Thoracic aorta (tissue), 2 donors: ENCODE results near the gene DNAAF3. TPM values are rescaled to one million over a fixed set of nuclear protein-coding genes. Genes with fewer than 3 reads are reported as not detected.

Source experiments
- ATAC-seq: fragments of 150-250 bp; one replicate; pipeline ENCODE4 v1.8.0; 2017; ENCODE audit warnings: low read depth; ENCODE audit not compliant: insufficient number of reproducible peaks, low FRiP score
- DNase-seq: peaks from one replicate; pipeline ENCODE4 v3.0.0-alpha.2; 2020; ENCODE audit warnings: low spot score
- H3K27ac ChIP-seq, 2 donors: fragments of 200-600 bp; sonication (generic); 1 replicate in 1 of 2; 2 replicates in 1 of 2; pipeline ENCODE4 v1.5.1; 2016; ENCODE audit warnings: mild to moderate bottlenecking in 2 of 2, moderate library complexity in 2 of 2
- H3K27me3 ChIP-seq: fragments of 200-600 bp; sonication (generic); replicated peaks from 2 replicates; pipeline ENCODE4 v1.6.0; 2016; ENCODE audit warnings: mild to moderate bottlenecking; ENCODE audit not compliant: insufficient read depth
- H3K36me3 ChIP-seq: fragments of 200-600 bp; sonication (generic); one replicate; pipeline ENCODE4 v1.5.1; 2016
- H3K4me1 ChIP-seq, 2 donors: fragments of 200-600 bp; sonication (generic); 1 replicate in 1 of 2; 2 replicates in 1 of 2; pipeline versions ENCODE4 v1.5.1 to v1.6.0; 2016; ENCODE audit warnings: low read depth in 2 of 2, mild to moderate bottlenecking in 1 of 2; ENCODE audit not compliant: control insufficient read depth in 1 of 2
- H3K4me3 ChIP-seq: fragments of 200-600 bp; sonication (generic); 2 replicates; pipeline ENCODE4 v1.5.1; 2016; ENCODE audit warnings: mild to moderate bottlenecking
- H3K9me3 ChIP-seq: fragments of 200-600 bp; sonication (generic); 2 replicates; pipeline ENCODE4 v1.5.1; 2016
- total RNA-seq, 2 donors: library from RNA; depleted of rRNA; stranded (reverse); fragments of >200 nt; gene quantifications; one replicate each; pipeline versions ENCODE4 v1.1.0 to v1.2.3, GENCODE V29; 2016
- TF ChIP-seq, protein P1 (sequence below): fragments of 200-600 bp; sonication (generic); IDR thresholded peaks from one replicate; pipeline ENCODE4 v1.5.1; 2019; ENCODE audit warnings: antibody characterized with exemption

DNAAF3 gene
- total RNA-seq, 2 donors from 2014 or later = not detected

DNA sequence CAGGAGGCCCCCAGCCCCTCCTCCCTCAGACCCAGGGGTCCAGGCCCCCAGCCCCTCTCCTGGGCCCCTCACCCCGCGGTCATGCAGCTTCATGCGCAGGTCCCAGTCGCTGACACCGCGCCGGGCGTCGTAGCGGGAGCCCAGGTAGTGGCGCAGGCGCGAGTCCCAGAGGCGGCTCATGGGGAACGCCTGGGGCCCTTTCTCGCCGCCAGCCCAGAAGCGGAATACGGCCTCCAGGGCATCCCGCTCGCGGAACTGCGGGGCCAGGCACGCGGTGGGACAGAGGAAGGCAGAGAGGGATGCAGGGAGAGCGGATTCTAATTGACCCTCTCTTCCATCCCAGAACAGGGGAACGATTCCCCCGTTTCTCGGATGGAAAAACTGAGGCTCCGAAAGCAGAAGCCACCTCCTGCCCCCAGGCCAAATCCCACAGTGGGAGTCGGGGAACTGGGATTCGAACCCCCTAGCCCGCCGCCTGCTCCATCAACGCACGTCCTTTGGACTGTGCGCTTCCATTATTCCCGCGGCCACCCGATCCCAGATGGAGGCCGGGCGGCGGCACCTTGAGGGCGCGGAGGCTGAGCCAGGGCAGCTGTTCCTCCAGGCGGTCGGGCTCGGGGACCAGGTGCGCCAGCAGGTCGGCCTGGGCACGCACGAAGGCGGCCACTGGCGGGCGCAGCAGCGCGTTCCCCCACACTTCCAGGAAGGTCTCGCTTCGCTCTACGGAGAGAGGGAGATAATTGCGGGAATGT lies 4.7 kb downstream of the DNAAF3 start:
- ATAC-seq = no peak
- peaks cover 20% of the 10 kb centered on the region for H3K27me3 ChIP-seq

DNA sequence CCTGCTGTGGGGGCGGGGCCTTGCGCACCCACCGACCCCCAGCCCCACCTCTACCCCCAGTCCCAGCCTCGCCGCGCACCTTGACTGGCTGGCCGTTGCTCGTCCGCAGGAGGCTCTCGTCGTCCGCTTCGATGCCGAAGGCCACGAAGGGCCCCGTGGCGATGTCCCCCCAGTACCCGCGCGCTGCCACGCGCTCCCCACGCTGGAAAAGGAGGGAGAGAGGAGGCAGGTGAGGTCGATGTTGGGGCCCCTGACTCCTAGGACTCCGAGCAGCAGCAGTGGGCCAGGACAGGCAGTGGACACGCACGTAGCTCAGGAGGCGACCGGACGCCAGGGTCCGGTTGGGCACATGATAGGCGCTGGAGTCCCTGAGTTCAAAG lies 5.4 kb downstream of the DNAAF3 start:
- no peak for DNase-seq
- Histone ChIP-seq H3K27ac (no peak overlapping the region), H3K9me3 (no peaks in the 10 kb centered on the region), H3K27me3 (peaks cover 15% of the 10 kb centered on the region), H3K4me1 (peaks cover 0 to 5% of the 10 kb centered on the region in 2 donors), H3K36me3 (no peaks in the 10 kb centered on the region), H3K4me3 (no peak overlapping the region)
- TF ChIP-seq, protein P1, sequence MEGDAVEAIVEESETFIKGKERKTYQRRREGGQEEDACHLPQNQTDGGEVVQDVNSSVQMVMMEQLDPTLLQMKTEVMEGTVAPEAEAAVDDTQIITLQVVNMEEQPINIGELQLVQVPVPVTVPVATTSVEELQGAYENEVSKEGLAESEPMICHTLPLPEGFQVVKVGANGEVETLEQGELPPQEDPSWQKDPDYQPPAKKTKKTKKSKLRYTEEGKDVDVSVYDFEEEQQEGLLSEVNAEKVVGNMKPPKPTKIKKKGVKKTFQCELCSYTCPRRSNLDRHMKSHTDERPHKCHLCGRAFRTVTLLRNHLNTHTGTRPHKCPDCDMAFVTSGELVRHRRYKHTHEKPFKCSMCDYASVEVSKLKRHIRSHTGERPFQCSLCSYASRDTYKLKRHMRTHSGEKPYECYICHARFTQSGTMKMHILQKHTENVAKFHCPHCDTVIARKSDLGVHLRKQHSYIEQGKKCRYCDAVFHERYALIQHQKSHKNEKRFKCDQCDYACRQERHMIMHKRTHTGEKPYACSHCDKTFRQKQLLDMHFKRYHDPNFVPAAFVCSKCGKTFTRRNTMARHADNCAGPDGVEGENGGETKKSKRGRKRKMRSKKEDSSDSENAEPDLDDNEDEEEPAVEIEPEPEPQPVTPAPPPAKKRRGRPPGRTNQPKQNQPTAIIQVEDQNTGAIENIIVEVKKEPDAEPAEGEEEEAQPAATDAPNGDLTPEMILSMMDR = no peak
- ATAC-seq = no peak

More for the DNA sequence above, 4.7 kb downstream of the DNAAF3 start:
- Histone ChIP-seq H3K36me3 (no peaks in the 10 kb centered on the region), H3K4me3 (no peak overlapping the region), H3K27ac (no peak overlapping the region), H3K4me1 (peaks cover 3 to 6% of the 10 kb centered on the region in 2 donors), H3K9me3 (no peaks in the 10 kb centered on the region)
- DNase-seq = no peak
- TF ChIP-seq, protein P1 = no peak

DNA sequence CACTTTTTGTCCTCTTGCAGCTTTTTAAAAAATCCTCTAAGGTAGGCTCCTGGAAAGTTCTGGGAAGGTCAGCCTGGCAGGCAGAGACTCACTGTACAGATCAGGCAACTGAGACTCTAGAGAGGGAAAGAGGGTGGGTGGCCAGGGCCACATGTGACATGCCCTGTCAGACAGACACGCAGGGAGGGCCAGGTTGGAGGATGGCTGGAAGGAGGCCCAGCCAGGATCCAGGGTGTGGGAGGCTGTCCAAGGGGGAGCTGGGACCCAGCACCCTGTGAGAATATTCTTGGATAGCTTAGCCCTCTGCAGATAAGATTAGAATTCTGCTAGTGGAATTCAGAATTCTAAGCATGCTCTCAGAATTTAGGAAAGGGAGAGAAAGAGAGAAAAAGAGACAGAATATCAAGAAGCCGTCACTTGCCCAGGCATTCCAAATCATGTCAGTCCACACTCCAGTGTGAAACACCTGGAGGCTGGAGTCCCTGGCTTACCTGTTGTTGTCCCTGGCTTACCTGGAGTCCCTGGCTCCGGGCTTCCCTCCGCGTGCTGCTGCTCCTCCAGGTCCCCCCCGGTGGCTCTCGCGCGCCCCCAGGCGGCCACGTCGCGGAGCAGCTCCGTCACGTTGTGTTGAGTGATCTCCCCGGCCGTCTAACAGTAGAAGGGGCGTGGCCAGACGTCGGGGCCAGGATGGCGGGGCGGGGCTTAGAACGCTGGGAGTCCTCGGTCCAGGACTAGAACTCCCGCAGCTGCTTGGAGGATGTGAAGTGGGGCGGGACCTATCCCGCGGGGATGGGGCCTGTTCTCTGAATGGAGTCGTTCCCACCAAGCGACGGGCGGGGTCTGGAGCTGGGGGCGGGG lies 6.1 kb downstream of the DNAAF3 start:
- ATAC-seq = peak; percentile 20
- peak; percentile 55 for DNase-seq
- Histone ChIP-seq H3K27ac (no peak overlapping the region), H3K9me3 (no peaks in the 10 kb centered on the region), H3K36me3 (no peaks in the 10 kb centered on the region), H3K4me1 (peaks cover 0 to 6% of the 10 kb centered on the region in 2 donors), H3K4me3 (no peak overlapping the region), H3K27me3 (peaks cover 13% of the 10 kb centered on the region)
- TF ChIP-seq, protein P1 = peak; percentile 58

DNA sequence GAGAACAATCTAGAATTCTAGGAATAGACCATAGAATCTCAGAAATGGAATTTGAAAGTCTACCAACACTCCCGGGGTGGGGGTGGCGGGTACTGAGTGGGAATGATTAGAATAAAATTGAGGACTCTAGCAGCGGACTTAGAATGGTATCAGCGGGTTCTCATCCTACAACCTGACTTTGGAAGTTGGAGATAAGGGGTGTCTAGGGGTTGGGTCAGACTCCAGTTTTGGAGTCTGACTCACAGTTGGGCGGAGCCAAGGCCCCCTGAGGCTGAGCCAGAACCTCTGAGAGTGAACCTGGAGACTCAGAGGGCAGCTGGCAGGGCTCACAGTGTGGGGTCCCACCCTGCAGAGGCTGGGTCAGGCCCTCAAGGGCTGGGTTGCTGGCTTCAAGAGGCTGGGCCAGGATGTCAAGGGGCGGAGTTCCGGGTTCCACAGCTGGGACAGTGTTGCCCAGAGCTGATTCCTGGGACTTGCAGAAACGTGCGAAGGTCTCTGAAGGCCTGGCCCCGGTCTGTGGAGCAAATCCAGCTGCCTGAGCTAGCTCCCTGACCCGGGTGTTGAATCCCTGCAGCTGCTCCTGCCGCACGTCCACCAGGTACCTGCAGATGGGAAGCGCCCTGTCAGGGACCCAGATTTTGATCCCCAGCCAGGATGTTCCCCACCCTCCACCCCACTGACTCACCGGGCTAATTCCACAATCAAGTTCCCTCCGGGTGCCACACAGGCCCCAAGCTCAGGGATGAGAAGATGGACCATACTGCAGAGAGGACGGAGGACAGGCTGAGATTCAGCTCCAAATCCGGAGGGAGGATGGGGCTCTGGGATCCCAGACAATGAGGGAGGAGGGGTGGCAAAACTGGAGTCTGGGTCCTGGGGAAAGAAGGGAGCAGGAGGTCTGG lies 7.3 kb downstream of the DNAAF3 start:
- no peaks in the 10 kb centered on the region for H3K9me3 ChIP-seq
- DNase-seq = no peak
- no peak for ATAC-seq
- H3K4me3 ChIP-seq = no peak overlapping the region
- H3K4me1 ChIP-seq = peaks cover 0 to 6% of the 10 kb centered on the region in 2 donors
- H3K27ac ChIP-seq = no peak overlapping the region
- no peaks in the 10 kb centered on the region for H3K36me3 ChIP-seq
- TF ChIP-seq, protein P1 = no peak
- H3K27me3 ChIP-seq = peaks cover 13% of the 10 kb centered on the region
